GM19035 (cell line): Measurements from ENCODE around the gene PSMB7.

Source experiments
- ATAC-seq: cut with Tn5 transposase; IDR thresholded peaks from one replicate; pipeline ENCODE4 v1.9.1; 2021; ENCODE audit not compliant: unreplicated experiment

PSMB7 gene

DNA sequence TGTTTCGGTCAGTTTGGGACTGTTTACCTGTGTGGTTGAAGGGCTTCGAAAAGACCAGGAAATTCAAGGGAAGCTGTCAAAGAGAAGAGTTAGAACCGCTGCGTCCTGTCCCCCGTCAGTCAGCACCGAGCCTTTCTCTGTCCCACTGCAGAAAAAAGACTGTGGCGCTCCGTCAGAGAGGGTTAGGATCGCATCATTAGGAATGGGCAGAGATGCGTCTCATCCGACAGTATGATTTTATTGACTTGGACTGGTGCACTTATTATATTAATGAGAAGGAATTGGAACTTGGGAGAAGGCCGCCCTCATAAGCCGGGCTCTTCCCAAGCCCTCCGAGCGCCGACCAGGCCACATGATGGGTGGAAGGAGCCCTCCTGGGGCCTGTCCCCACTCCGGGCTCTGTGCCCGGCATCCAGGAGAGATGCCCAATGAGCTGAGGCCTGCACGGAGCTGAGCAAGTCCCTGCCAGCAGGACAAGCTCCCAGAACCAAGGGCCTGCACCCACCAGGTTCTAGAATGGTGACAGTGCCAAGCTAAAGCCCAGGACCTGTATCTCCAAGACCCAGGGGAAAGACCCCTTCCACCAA is 85.9 kb downstream of the PSMB7 start:
- ATAC-seq, result no peak

DNA sequence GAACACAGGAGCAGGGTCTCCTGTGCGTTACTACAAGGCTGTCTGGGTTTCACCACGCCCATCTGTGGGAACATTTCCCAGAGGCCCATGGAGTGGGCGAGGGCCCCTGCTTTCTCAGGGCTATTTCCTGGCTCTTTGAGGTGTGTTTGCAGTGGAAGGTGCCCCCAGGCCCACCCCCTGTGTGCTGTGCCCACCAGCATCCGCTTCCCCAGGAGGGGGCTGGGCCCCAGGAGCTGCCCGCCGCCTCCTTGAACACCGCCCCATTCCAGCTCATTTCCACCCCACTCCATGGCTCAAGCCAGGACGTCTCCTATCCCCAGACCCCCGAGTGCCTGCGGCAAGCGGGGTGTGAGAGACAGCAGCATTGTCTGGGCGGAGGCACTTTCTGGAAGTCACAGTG is 87.0 kb downstream of the PSMB7 start:
- ATAC-seq, result no peak

DNA sequence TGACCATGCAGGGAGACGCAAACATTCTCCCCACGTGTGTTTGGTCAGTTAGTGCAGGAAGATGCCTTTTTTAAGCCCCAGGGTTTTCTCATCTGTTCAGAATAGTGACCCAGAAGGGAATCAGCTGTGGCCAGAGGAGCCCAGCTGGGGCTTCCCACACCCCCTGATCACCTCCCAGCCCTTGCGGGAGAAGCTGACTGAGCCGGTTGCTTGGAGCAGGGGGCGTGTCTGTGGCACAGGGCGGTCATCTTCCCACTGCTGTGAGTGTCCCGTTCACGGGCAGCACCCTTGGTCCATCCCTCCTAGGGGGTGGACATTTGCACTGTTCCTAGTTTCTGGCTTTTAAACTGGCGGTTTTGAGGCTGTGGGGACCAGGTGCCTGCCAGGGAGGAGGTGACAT is 87.8 kb downstream of the PSMB7 start:
- ATAC-seq, result no peak

DNA sequence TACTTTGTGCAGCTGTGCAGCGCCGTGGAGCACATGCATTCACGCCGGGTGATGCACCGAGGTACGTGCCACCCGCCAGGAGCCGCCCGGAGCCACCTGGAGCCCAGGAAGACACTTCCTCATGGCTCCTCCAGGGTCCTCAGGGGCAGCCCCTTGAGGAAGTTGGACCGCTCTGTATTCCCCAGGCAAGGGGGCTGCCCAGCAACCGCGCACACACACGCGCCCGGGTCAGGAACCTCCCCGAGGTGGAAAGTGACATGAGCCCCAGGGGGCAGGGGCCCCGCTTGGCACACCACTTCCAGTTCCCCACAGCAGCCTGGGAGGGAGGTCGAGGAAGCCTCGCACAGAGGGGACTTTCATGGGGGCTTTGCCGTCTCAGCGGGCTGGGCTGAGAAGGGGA is 88.9 kb downstream of the PSMB7 start:
- ATAC-seq, result no peak

DNA sequence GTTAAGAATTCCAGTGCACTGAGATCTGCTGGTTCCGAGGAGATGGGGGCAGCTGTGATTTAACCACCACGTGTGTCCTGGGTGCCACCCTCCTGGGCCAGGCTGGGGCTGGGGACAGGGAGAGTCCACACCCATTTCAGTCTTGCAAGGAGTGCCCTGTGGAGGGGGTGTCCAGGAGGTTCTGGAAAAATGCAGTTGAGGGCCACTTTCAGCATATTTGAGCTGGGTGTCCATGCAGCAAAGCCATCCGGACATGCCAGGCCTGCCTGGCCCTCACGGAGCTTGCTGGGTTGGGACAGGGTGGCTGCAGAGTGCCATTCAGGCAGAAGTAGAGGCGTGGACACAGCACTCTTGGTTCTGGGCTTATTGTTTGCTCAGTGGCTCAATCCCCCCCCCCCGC is 89.4 kb downstream of the PSMB7 start:
- no peak for ATAC-seq

DNA sequence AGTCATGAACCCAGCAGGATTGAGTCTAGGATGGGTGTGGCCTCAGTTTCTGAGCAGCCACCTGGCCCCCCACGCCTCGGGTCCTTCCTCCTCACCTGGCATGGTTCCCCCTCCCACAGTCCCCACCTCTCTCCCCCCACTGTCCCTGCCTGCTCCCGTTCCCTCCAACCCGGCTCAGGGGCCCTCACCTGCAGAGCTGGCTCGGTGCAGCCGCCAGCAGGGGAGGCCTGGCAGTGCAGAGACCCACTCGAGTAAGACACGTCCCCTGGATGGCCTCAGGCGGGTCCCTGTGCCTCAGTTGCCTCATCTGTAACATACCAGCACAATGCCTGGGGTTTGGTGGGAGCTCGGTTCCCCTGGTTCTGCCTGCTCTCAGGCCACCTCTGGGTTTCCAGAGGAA is 91.3 kb downstream of the PSMB7 start:
- ATAC-seq, result no peak

DNA sequence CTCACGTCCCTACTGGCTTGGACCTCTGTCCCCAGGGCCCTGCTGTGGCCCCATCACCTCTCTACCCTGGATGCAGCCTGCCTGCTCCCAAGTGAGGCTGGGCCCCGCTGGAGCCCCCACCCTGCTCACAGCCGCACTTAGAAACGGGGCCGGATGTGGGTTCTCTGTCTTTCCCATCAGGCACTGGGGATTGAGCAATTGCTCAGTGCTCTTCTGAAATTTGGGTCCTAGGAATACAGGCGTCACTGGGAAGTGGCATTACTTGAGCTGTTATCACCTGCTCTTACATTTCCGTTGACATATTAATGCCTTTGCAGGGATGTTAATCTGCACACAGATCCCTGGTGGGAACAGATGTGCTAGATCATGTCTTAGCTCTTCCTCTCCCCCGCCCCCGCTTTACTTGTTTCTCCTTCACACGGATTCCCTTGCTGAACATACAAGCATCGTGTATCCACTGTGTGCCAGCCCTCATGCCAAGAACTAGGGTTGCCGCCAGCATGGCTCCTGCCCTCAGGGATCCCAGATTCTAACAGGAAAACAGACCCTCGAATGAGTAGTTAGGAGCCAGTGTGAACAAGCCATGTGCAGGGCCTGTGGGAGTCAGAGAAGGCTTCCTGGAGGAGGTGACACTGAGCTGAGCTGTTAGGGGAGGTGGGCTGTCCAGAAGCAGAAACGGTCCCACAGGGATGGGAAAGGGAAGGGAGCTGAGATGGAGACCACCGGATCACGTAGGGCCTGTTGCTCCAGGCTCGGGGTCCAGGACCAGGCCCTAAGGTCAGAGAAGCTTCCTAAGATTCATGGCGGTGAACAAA is 92.4 kb downstream of the PSMB7 start:
- no peak for ATAC-seq

DNA sequence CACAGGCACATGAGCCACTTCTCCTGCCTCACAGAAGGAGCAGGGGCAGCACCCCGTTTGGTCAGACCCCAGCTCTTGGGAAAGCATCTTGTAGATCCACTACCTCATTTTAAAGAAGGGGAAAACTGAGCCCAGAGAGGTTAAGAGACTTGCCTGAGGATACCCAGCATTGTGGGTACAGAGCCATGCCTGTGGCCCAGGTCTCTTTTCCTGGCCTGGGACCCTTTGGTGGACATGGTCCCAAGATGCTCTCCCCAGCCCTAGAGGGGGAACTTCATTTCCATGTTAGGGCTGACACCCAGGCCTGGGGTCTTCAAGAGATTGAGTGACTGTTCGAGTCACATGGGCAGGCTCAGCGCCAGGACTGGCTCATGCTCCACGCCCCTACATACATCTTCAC is 93.3 kb downstream of the PSMB7 start:
- no peak for ATAC-seq

DNA sequence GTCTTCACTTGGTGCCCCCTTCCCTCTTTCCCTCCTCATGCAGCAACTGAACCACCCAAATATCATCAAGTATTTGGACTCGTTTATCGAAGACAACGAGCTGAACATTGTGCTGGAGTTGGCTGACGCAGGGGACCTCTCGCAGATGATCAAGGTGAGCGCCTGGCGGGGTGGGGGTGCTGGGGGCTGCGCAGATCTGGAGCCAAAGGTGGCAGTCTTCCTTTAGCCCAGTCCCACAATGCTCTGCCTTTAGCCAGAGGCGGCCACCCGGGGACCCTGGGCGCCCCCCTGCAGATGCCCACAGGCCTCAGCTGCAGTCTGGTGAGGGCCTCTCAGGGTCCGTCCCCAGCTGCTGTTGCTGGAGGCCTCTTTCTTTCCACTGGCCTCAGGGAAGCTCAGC is 93.8 kb downstream of the PSMB7 start:
- ATAC-seq, result no peak

DNA sequence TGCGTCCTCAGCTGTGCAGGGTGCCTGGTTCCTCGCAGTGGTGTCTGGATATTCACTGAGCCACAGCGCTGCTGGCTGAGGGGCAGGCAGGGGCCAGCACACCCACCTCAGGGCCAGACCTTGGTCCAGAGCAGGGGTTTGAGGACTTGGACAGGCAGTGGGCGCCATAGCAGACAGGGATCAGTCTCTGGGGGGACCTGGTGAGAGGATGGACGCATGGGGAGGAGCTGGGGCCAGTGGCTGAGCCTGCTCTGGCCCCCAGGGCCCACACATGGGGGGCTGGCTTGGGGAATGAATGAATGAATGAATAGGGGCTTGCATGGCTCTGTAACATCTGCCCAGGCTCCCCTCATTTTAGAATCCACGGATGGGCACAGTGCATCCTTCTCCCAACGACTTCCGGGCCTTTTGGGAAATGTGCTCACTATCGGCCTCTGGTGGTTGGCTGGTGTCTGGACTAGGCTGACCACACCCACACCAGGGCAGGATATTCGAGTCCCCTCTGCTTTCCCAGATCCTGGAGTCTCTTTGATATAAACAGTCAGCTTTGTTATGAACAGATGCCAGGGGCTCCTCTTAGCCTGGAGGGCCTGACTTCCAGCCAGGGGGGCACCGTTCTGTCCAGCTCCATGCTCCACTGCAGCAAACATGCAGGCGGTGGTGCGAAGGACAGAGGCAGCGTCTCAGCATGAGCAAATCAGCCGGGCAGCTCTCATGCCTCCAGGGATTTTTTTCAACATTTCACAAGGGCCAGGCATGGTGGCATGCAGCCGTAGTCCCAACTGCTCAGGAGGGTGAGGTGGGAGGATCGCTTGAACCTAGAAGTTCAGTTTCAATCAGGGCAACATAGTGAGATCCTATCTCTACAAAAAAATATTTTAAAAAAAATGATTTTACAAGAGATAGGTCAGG is 94.9 kb downstream of the PSMB7 start:
- no peak for ATAC-seq

DNA sequence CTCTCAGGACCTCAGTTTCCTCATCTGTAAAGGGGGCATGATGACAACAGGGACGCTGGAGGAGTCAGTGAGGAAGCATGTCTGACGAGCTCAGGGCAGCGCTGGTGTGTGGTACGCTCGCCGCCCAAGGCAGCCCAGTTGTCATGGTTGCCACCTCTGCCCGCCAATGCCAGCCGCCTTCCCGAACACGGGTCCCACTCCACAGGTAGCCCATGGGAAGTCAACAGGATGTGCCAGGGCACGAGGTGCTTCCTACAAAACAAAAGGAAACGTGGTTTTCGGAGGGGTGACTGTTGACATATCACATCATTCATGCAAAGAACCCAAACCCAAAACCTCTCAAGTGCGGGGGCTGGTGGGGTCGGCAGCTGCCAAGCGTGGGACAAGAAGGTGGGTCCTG is 99.4 kb downstream of the PSMB7 start:
- no peak for ATAC-seq

DNA sequence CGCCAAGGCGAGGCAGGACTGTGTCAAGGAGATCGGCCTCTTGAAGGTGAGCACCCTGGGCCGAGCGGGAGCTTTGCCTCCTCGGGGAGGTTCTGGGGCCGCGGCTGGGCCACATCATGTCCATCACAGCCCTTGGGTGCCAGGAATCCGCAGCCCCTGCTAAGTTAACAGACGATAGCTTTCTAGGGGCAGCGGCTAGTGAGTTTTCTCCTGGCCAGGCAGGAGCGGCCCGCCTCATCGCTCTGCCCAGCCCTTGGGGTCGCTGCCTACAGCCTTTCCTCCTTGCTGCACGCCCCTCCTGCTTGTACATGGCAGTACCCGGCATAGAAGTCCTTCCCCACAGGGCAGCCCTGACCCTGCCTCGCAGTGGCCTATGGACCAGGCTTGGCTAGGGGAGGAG is 101.3 kb downstream of the PSMB7 start:
- ATAC-seq, result no peak

DNA sequence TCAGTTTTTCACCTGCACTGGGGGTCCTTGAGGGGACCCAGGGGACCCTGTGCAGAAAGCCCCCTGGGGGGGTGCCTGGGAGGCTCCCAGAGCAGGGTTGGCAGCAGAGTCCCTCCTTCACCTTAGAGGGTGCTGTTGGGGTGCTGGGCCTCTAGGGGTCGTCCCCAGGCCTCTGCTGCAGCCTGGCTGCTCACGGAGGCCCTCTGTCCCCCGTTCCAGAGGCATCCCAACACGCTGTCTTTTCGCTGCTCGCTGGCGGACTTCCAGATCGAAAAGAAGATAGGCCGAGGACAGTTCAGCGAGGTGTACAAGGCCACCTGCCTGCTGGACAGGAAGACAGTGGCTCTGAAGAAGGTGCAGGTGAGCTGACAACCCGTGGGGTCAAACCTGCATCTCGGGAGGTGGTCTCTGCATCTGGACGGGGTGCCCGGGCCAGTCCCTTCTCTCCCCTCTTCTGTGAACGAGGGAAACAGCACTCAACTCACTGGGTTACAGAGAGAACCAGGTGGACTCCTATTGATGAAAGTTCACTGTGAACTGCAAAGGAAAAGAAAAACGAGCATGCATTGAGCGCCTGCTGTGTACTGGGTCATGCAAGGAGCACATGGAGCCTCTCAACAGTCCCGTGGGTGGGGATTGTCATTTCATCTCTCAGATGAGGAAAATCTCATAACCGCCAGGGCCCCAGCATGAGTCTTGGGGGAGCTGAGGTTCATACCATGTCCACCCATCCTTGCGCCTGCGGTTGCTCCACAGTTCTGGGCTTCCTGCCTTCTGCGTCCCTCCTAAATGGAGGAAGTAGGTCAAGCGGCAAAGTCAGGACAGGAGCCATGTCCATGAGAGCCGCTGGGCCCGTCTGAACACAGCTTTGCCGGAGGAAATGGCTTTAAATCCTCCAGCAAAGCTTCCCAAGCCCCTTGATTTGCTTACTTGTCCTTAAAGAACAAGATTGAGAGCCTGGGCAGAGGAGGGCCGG is 102.7 kb downstream of the PSMB7 start:
- no peak for ATAC-seq

DNA sequence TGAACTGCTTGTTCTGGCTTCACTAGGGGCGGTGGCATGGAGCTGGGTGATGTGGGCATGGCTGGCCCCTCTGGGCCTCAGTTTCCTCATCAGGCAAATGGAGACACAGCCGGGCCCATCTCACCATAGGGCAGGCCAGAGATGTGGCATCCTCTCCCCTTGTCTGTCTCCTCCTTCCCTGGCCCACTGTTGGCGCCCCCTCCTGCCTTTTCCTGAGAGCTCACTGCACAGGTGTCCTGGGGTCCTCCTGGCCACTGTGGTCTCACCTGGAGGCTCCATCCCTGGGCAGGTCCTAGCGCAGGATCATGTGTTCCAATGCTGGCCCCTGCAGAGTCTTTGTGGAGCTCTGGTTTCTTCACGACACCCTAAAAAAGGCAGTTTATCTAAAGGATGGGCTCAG is 104.0 kb downstream of the PSMB7 start:
- no peak for ATAC-seq

DNA sequence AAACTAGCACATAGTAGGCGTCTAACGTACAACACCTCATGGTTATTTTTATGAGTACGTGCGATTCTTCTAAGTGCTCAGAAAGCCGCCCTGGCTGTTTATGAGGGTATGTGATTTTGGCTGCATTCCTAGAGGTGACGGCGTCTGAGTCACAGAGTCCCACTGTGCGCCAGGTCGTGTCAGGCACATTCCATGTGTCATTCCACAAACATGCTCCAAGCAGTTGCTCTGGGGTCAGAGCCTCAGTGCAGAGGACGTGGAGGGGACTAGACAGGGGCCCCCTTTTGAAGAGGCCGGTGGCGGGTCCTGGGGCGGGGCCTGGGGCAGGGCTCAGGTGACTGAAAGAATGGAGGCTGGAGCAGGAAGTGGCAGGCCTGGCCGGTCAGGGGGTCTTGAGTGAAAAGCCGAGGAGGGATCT is 105.6 kb downstream of the PSMB7 start:
- no peak for ATAC-seq

DNA sequence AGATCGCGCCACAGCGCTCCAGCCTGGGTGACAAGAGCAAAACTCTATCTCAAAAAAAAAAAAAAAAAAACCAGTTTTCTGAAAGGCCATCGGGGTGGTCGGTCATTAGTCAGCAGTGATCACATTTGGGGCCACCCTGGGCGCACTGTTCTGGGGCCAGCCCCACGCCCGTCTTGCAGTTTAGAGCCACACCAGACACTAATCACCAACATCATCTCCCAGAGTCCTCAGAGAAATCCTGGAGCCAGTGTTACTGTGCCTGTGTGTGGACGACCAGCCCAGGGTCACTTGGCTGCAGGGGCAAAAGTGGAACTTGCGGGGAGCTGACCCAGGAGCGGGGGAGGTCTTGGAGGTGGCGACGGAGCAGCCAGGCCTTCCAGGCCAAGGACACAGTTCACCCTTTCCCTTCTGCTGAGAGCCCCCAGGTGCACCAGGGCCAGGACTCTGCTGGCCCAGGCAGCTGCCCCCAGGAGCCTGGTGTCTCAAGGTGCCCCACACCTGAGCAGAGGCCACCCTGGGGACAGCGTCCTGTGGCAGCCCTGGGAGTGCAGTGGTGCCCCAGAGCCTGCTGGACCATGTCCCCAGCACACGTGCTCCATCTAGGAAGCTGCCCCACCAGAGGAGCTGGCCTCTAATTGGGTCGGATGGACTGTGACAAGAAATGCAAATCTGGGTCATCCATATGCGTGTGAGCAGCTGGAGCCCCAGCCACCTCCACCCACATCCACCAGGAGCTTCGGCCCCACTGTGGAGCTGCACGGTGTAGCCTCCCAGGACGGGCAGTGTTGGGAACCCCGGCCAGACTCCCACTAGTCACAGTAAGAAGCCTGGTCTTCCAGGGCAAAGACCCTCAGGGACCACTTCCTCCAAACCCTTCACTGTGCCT is 106.4 kb downstream of the PSMB7 start:
- no peak for ATAC-seq

DNA sequence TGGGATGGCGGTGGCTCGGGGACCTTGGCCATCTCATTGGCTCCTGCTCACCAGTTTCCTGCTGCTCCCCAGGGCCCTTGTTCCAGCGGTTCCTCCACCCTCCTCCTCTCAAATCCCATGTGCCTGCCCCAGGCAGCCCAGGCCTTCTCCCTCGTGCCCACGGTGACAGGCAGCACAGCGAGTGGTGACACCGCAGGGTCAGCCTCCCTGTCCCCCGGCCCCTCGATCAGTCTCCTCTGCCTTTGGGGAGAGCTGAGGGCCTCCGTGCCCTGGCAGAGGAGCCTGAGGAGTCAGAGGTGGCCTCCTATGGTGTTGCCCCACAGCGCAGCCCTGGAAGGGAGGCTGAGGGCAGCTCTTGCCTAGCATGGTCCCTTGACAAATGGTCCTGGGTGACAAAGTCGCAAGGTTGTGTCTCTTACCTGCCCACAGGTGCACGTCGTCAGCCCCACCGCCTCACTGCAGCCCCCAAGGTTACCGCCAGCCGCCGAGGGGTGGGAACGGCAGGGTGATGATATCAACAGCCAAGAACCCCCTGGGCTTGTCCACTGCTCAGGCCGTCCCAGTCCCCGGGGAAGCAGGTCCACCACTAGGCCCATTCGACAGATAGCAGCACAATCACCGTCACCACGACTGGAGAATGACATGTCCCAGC is 107.7 kb downstream of the PSMB7 start:
- ATAC-seq, result no peak

DNA sequence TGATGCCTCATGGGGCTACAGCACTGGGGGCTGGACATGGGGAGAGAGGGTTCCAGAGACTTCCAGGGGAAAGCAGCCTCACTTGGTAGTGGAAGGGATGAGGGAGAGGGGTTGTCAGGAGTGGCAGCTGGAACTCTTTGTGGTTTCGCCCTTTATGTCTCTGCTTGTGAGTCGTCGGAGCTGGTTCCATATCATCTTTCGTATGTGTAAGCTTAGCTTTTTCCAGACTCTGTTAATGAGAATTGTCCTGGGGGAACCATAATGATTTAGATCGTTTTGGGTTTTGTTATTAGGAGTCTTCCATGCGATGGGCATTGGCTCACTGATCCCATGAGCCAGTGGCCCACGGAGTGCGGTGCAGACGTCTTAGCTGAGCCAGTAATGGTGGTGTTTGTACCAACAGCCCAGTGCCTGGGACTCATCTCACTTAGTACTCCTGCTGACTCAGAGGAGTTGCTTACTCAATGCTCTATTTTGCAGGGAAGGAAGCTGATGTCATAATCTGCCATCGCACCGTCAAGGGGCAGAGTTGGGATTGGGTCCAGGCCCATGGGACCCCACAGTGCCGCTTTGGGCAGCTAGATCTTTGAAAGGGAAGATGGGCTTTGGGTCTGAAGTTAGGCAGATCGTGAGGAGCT is 109.0 kb downstream of the PSMB7 start:
- no peak for ATAC-seq

DNA sequence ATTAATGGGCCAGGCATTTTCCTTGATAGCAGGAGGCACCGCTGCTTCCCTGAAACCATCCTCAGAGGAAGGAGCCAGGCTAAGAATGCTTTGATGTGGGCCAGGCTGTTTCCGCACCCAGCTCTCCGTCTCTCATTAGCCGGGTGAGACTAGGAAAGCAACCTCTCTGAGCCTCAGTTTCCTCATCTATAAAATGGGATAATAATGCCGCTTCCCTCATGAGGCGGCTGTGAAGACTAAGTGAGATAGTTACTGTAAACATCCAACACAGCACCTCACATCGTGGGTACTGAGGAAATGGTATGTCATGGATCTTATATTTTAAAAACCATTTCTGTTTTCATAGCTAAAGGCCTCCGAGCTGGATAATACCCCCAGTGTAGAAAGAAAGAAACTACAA is 111.0 kb downstream of the PSMB7 start:
- no peak for ATAC-seq
